Upper lobe of left lung (tissue), 6 donors: ENCODE measurements around the gene CBX8. TPM values are rescaled to one million over a fixed set of nuclear protein-coding genes. Genes with fewer than 3 reads are reported as not detected.

Source experiments
- ATAC-seq, 2 donors: fragments of 200-7000 bp; cut with Tn5 transposase; one replicate each; pipeline ENCODE4 v1.9.1; 2022; ENCODE audit warnings: mild to moderate bottlenecking in 2 of 2, moderate library complexity in 2 of 2; ENCODE audit not compliant: low FRiP score in 2 of 2
- DNase-seq, 2 donors: peaks; one replicate each; pipeline ENCODE4 v3.0.0-alpha.2; 2019 to 2020
- H3K27ac ChIP-seq, 4 donors: fragments of 200-600 bp; sonication (generic); one replicate each; pipeline ENCODE4 v1.5.1; 2016 to 2019
- H3K27me3 ChIP-seq, 4 donors: fragments of 200-600 bp; sonication (generic); one replicate each; pipeline ENCODE4 v1.5.1; 2017 to 2019
- H3K36me3 ChIP-seq, 4 donors: fragments of 200-600 bp; sonication (generic); one replicate each; pipeline ENCODE4 v1.5.1; 2016 to 2019
- H3K4me1 ChIP-seq, 4 donors: fragments of 200-600 bp; sonication (generic); one replicate each; pipeline ENCODE4 v1.5.1; 2018 to 2019
- H3K4me3 ChIP-seq, 4 donors: fragments of 200-600 bp; sonication (generic); one replicate each; pipeline ENCODE4 v1.5.1; 2017 to 2019; ENCODE audit warnings: mild to moderate bottlenecking in 2 of 4, moderate library complexity in 1 of 4
- H3K9me3 ChIP-seq, 4 donors: fragments of 200-600 bp; sonication (generic); one replicate each; pipeline ENCODE4 v1.5.1; 2018 to 2019
- EP300 ChIP-seq, 4 donors: sonication (generic); formaldehyde crosslinking; IDR thresholded peaks; one replicate each; pipeline ENCODE4 v1.5.1; 2017; ENCODE audit warnings: antibody characterized with exemption in 4 of 4, control low read depth in 2 of 4
- POLR2A ChIP-seq, 4 donors: fragments of 450-650 bp; IDR thresholded peaks; one replicate each; pipeline ENCODE4 v1.5.1; 2016 to 2017; ENCODE audit warnings: antibody characterized with exemption in 4 of 4, mild to moderate bottlenecking in 2 of 4
- POLR2AphosphoS5 ChIP-seq, 2 donors: sonication (generic); formaldehyde crosslinking; IDR thresholded peaks; one replicate each; pipeline ENCODE4 v1.5.1; 2017; ENCODE audit warnings: antibody characterized with exemption in 2 of 2
- WGBS, 2 donors: methylation state at CpG; one replicate each; pipeline ENCODE4 v1.1.5; 2017 to 2018; 5-methylcytosine and 5-hydroxymethylcytosine counted together
- total RNA-seq, 6 donors: library from RNA; depleted of rRNA in 4 of 6; stranded (reverse); fragments of >200 nt in 4 of 6; gene quantifications; one replicate each; pipeline versions ENCODE4 v1.1.0 to v1.2.1, GENCODE V29; 2016 to 2021
- TF ChIP-seq, protein P1 (sequence below), 6 experiments: fragments of 450-650 bp in 4 of 6; fragments of 200-600 bp in 2 of 6; sonication (generic) in 2 of 6; IDR thresholded peaks; one replicate each; pipeline ENCODE4 v1.5.1; 2016 to 2019; ENCODE audit warnings: antibody characterized with exemption in 6 of 6
- donor health status: DM: no; HTN: no; CAD: no; lungs with moderate emphysema.
- donor health status: DM: no; HTN: yes; CAD: no; lungs with severe emphysema.

The CBX8 gene
- total RNA-seq, 6 donors from 2014 or later = 2.0 to 16.8 (median 8.8) TPM

DNA sequence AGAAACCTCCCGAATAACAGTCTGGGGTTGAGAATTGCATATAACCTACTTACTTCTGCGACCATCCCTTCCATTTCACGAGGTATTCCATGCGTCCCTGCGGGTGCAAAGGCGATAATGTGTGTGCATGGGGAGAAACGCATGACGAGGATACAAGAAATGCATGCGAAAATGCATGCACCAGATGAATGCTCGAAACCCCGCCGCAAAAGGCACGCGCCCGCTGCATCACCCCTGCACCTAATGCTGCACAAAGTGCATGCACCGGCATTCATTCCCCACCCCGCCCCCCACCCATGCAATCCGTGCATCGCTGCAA is 474 bp downstream of the CBX8 start:
- TF ChIP-seq EP300 (IDR thresholded peaks at IDR 0.05) (no peak), POLR2A (IDR thresholded peaks at IDR 0.05) (no peak), POLR2AphosphoS5 (IDR thresholded peaks at IDR 0.05) (no peak)
- TF ChIP-seq, protein P1, sequence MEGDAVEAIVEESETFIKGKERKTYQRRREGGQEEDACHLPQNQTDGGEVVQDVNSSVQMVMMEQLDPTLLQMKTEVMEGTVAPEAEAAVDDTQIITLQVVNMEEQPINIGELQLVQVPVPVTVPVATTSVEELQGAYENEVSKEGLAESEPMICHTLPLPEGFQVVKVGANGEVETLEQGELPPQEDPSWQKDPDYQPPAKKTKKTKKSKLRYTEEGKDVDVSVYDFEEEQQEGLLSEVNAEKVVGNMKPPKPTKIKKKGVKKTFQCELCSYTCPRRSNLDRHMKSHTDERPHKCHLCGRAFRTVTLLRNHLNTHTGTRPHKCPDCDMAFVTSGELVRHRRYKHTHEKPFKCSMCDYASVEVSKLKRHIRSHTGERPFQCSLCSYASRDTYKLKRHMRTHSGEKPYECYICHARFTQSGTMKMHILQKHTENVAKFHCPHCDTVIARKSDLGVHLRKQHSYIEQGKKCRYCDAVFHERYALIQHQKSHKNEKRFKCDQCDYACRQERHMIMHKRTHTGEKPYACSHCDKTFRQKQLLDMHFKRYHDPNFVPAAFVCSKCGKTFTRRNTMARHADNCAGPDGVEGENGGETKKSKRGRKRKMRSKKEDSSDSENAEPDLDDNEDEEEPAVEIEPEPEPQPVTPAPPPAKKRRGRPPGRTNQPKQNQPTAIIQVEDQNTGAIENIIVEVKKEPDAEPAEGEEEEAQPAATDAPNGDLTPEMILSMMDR (IDR thresholded peaks at IDR 0.05) = peak in 1 of 6 experiments; percentile 3
- WGBS, 2 donors = 1 to 3% methylated on average over 10 to 19 of the region's 19 CpGs
- H3K4me3 ChIP-seq = peak overlapping the region; percentile 71 to 90 (median 75)
- no peaks in the 10 kb centered on the region for H3K9me3 ChIP-seq
- peaks cover 4 to 56% (median 47%) of the 10 kb centered on the region in 4 donors for H3K27me3 ChIP-seq
- H3K27ac ChIP-seq = peak overlapping the region; percentile 81 to 90 (median 84)
- peaks cover 0 to 7% (median 0%) of the 10 kb centered on the region in 4 donors for H3K36me3 ChIP-seq
- DNase-seq = no peak
- ATAC-seq = no peak
- H3K4me1 ChIP-seq = peaks cover 52 to 75% (median 56%) of the 10 kb centered on the region in 4 donors

DNA sequence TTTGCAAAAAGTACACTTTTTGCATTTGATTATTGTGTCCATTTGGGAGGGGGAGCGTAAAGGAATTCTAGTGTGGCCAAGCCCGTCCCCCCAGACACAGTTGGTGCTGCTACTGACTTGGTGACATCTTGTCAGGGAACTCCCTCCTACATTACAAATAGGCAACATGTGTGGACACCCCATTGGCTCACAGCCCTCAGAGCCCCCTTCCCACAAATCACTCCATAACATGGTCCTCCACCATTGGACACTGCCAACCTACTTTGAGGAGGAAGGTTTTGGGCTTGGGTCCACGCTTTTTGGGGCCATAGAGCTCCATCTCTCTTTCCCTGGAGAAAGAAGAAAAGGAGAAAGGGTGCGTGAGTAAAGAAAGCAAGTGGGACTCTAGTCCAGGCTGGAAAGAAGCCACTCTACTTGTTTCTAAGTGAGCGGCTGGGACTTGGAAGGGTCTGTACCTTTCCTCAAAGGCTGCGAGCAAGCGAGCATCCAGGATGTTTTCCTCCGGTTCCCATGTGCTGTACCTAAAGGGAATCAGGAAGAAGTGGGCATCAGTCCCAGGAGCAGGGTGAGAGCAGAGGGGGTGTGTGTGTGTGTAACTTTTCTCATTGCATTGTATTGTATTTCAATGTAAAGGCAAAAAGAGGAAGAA is 958 bp downstream of the CBX8 start:
- no peak for TF ChIP-seq POLR2AphosphoS5 (IDR thresholded peaks at IDR 0.05)
- no peak for TF ChIP-seq POLR2A (IDR thresholded peaks at IDR 0.05)
- TF ChIP-seq, protein P1 (IDR thresholded peaks at IDR 0.05) = no peak
- TF ChIP-seq EP300 (IDR thresholded peaks at IDR 0.05) = no peak
- Histone ChIP-seq H3K36me3 (peaks cover 0 to 7% (median 0%) of the 10 kb centered on the region in 4 donors), H3K27me3 (peaks cover 4 to 56% (median 47%) of the 10 kb centered on the region in 4 donors), H3K4me3 (peak overlapping the region in 3 of 4 donors; percentile 71 to 90 (median 77)), H3K9me3 (no peaks in the 10 kb centered on the region), H3K4me1 (peaks cover 47 to 75% (median 56%) of the 10 kb centered on the region in 4 donors), H3K27ac (peak overlapping the region in 1 of 4 donors; percentile 90)
- DNase-seq (no peak), ATAC-seq (no peak)
- 78 to 79% methylated on average over 8 of the region's 8 CpGs for WGBS, 2 donors

DNA sequence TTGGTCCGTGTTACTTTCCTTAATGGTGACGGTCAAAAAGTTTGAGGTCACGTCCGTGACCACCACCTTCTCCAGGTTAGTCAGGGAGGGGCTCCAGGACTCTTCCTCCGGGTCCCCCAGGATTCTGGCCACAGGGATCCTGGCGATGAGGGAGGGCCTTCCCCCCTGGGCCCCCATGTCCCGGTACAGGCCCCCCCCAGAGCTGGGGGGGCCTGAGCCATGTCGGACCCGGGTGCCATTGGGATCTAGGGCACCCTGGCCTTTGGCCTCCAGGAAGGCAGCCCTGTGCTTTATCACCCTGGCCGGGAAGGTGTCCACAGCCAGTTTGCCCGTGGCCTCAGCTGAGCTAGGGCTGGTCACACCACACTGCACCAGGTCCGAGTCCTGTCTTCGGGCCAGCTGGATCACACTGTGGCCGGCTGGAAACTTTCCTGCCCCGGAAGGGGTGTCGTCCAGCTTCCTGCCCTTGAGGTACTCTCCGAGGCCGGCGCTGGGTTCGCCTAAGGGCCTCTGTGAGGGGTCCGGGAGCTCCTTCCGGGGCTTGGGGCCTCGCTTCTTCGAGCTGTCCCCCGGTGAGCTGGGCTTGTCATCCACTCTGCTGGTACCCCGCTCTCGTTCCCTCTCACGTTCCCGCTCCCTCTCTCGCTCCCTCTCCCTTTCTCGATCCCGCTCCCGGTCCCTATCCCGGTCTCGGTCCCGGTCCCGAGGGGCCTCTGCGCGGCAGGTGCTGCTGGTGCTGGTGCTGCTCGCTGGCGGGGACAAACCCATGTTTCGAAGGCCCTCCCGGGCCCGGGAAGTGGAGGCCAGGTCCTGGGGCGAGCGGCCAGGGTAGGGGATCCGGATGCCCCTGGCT is 2.0 kb downstream of the CBX8 start:
- 90 to 93% methylated on average over 34 to 38 of the region's 47 CpGs for WGBS, 2 donors
- peak in 1 of 2 donors; percentile 79 for DNase-seq
- peaks cover 43 to 75% (median 54%) of the 10 kb centered on the region in 4 donors for H3K4me1 ChIP-seq
- no peak for ATAC-seq
- H3K36me3 ChIP-seq = peaks cover 0 to 7% (median 0%) of the 10 kb centered on the region in 4 donors
- no peaks in the 10 kb centered on the region for H3K9me3 ChIP-seq
- peaks cover 4 to 56% (median 47%) of the 10 kb centered on the region in 4 donors for H3K27me3 ChIP-seq
- H3K27ac ChIP-seq = no peak overlapping the region
- H3K4me3 ChIP-seq = no peak overlapping the region
- no peak for TF ChIP-seq POLR2A (IDR thresholded peaks at IDR 0.05)

DNA sequence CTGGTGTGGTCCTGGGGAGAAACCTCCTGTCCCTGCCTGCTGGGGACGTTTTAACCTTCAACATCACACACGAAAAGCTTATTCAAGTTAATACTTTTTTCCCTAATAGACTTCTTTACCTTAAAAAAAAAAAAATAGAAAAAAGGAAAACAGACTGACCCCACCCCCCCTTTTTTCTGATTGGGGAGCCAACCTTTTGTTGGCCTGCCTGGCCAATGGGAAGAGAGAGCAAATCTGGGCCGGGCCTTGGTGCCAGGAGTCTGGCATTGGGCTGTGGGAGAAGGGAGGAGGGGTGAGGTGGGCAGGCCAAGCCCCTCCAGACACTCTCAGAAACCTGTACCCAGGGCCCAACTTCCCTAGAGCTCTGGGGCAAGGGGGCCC is 3.0 kb downstream of the CBX8 start:
- Histone ChIP-seq H3K27ac (peak overlapping the region in 1 of 4 donors; percentile 15), H3K4me1 (peaks cover 41 to 72% (median 54%) of the 10 kb centered on the region in 4 donors), H3K9me3 (no peaks in the 10 kb centered on the region), H3K27me3 (peaks cover 2 to 55% (median 45%) of the 10 kb centered on the region in 4 donors), H3K36me3 (peaks cover 0 to 7% (median 0%) of the 10 kb centered on the region in 4 donors), H3K4me3 (no peak overlapping the region)
- TF ChIP-seq, protein P1 (IDR thresholded peaks at IDR 0.05) = no peak
- TF ChIP-seq POLR2AphosphoS5 (IDR thresholded peaks at IDR 0.05) (no peak), EP300 (IDR thresholded peaks at IDR 0.05) (no peak), POLR2A (IDR thresholded peaks at IDR 0.05) (no peak)
- ATAC-seq = no peak
- DNase-seq = no peak
- WGBS, 2 donors = 59 to 67% methylated on average over 3 of the region's 3 CpGs
